ENCODE data around the gene LITAF.
A peak's percentile ranks its signal among the peaks of the same experiment; 100 is the strongest.
"Not testable (repeated sequence)": the region's sequence is repeated elsewhere in the genome, so short reads cannot be mapped to it uniquely, and the experiment has no call there.

LITAF gene

GRCh38 chr16:11620243-11621003, 33.7 kb upstream of the LITAF start:
- DNase-seq: no peak

- DNase-seq: no peak
Measured at GRCh38 chr16:11619327-11619851, 32.7 kb upstream of the LITAF start.

GRCh38 chr16:11618107-11618717, 31.5 kb upstream of the LITAF start:
- no peak for DNase-seq

GRCh38 chr16:11615748-11616447, 29.2 kb upstream of the LITAF start:
- DNase-seq: peak; percentile 30

- peak; percentile 39 for DNase-seq
Measured at GRCh38 chr16:11614587-11615175, 28.0 kb upstream of the LITAF start.

GRCh38 chr16:11613381-11614303, 26.9 kb upstream of the LITAF start:
- DNase-seq: no peak

GRCh38 chr16:11612665-11613025, 25.9 kb upstream of the LITAF start:
- no peak for DNase-seq

- DNase-seq: no peak
Measured at GRCh38 chr16:11611871-11612664, 25.3 kb upstream of the LITAF start.

GRCh38 chr16:11610580-11610979, 23.9 kb upstream of the LITAF start:
- DNase-seq: no peak

- DNase-seq: no peak
Measured at GRCh38 chr16:11610121-11610505, 23.4 kb upstream of the LITAF start.

GRCh38 chr16:11609474-11610120, 22.9 kb upstream of the LITAF start:
- DNase-seq: no peak

- DNase-seq: no peak
Measured at GRCh38 chr16:11605891-11606290, 19.2 kb upstream of the LITAF start.

GRCh38 chr16:11605564-11605886, 18.8 kb upstream of the LITAF start:
- DNase-seq: no peak

GRCh38 chr16:11604783-11605563, 18.3 kb upstream of the LITAF start:
- no peak for DNase-seq

GRCh38 chr16:11604296-11604695, 17.6 kb upstream of the LITAF start:
- not testable (repeated sequence) for DNase-seq

GRCh38 chr16:11603331-11603750, 16.6 kb upstream of the LITAF start:
- no peak for DNase-seq

- DNase-seq: no peak
Measured at GRCh38 chr16:11602321-11602720, 15.6 kb upstream of the LITAF start.

GRCh38 chr16:11601911-11602310, 15.2 kb upstream of the LITAF start:
- no peak for DNase-seq

- no peak for DNase-seq
Measured at GRCh38 chr16:11601425-11601824, 14.7 kb upstream of the LITAF start.

GRCh38 chr16:11599579-11599978, 12.9 kb upstream of the LITAF start:
- no peak for DNase-seq

Data from EL (cell line).